GM18861 (cell line): Measurements from ENCODE around the gene IFI27.

Experiments
- ATAC-seq: cut with Tn5 transposase; IDR thresholded peaks from one replicate; pipeline ENCODE4 v1.9.1; 2021; ENCODE audit not compliant: unreplicated experiment

The IFI27 gene

GRCh38 chr14:94102768-94103482 is 7.6 kb upstream of the IFI27 start:
- ATAC-seq, result no peak

- ATAC-seq, result no peak
Observed at GRCh38 chr14:94103554-94104150, 6.9 kb upstream of the IFI27 start.

- ATAC-seq, result no peak
Observed at GRCh38 chr14:94104731-94105130, 5.8 kb upstream of the IFI27 start.

GRCh38 chr14:94109915-94110250 is 653 bp upstream of the IFI27 start:
- no peak for ATAC-seq

GRCh38 chr14:94111276-94112095 is 950 bp downstream of the IFI27 start:
- ATAC-seq, result no peak

- no peak for ATAC-seq
Observed at GRCh38 chr14:94112513-94113063, 2.1 kb downstream of the IFI27 start.

GRCh38 chr14:94113073-94113472 is 2.5 kb downstream of the IFI27 start:
- no peak for ATAC-seq

- no peak for ATAC-seq
Observed at GRCh38 chr14:94113490-94113889, 3.0 kb downstream of the IFI27 start.

- ATAC-seq, result no peak
Observed at GRCh38 chr14:94113908-94114588, 3.5 kb downstream of the IFI27 start.

- ATAC-seq, result no peak
Observed at GRCh38 chr14:94114589-94115057, 4.1 kb downstream of the IFI27 start.

- no peak for ATAC-seq
Observed at GRCh38 chr14:94115058-94115591, 4.6 kb downstream of the IFI27 start.

GRCh38 chr14:94115631-94116030 is 5.1 kb downstream of the IFI27 start:
- no peak for ATAC-seq

GRCh38 chr14:94116701-94117100 is 6.2 kb downstream of the IFI27 start:
- ATAC-seq, result no peak

GRCh38 chr14:94117856-94118255 is 7.3 kb downstream of the IFI27 start:
- no peak for ATAC-seq

GRCh38 chr14:94119071-94119470 is 8.5 kb downstream of the IFI27 start:
- no peak for ATAC-seq

- no peak for ATAC-seq
Observed at GRCh38 chr14:94120667-94121340, 10.3 kb downstream of the IFI27 start.

- no peak for ATAC-seq
Observed at GRCh38 chr14:94121485-94121884, 10.9 kb downstream of the IFI27 start.

- ATAC-seq, result no peak
Observed at GRCh38 chr14:94122438-94122837, 11.9 kb downstream of the IFI27 start.

- no peak for ATAC-seq
Observed at GRCh38 chr14:94123296-94123695, 12.8 kb downstream of the IFI27 start.

GRCh38 chr14:94123868-94124267 is 13.3 kb downstream of the IFI27 start:
- ATAC-seq, result no peak
